ENCODE results near the gene NUDC. TPM values are rescaled to one million over a fixed set of nuclear protein-coding genes. Genes with fewer than 3 reads are reported as not detected.

Gene NUDC
- total and polyA plus RNA-seq, 10 donors, result 35.7 to 62.2 (median 49.1) TPM

DNA sequence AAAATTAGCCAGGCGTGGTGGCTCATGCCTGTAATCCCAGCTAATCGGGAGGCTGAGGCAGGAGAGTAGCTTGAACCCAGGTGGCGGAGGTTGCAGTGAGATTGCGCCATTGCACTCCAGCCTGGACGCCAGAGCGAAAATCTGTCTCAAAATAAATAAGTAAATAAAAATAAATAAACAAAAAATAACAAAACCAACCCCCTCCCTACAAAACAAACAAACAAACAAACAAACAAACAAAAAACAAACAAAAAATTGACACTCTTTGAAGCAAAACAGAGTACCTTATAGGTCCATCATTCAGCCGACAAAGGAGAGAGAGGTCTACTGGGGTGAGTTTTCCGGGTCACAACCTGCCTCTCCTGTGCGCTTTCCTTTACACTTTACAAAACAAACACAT is 44.1 kb downstream of the NUDC start:
- Histone ChIP-seq H3K36me3 (no peaks in the 10 kb centered on the region), H3K27ac (no peak overlapping the region), H3K4me3 (no peak overlapping the region), H3K27me3 (replicated peaks in 1 of 7) (peaks cover 0 to 45% (median 3%) of the 10 kb centered on the region in 7 donors), H3K9me3 (no peaks in the 10 kb centered on the region), H3K4me1 (peaks cover 0 to 3% (median 2%) of the 10 kb centered on the region in 6 donors)
- no peak for DNase-seq
- intact Hi-C loops (cut with DNase I; ENCODE audit: low total_unique reads), result no loop called here
- WGBS, 5 donors, result 86 to 93% (median 89%) methylated on average over 9 of the region's 9 CpGs
- TF ChIP-seq POLR2AphosphoS5 (IDR thresholded peaks at IDR 0.05), result no peak
- TF ChIP-seq, protein P1, sequence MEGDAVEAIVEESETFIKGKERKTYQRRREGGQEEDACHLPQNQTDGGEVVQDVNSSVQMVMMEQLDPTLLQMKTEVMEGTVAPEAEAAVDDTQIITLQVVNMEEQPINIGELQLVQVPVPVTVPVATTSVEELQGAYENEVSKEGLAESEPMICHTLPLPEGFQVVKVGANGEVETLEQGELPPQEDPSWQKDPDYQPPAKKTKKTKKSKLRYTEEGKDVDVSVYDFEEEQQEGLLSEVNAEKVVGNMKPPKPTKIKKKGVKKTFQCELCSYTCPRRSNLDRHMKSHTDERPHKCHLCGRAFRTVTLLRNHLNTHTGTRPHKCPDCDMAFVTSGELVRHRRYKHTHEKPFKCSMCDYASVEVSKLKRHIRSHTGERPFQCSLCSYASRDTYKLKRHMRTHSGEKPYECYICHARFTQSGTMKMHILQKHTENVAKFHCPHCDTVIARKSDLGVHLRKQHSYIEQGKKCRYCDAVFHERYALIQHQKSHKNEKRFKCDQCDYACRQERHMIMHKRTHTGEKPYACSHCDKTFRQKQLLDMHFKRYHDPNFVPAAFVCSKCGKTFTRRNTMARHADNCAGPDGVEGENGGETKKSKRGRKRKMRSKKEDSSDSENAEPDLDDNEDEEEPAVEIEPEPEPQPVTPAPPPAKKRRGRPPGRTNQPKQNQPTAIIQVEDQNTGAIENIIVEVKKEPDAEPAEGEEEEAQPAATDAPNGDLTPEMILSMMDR (IDR thresholded peaks at IDR 0.05 in 8 of 11, conservative IDR thresholded peaks at IDR 0.05 in 3 of 11), result no peak
- no peak for TF ChIP-seq POLR2A (IDR thresholded peaks at IDR 0.05)

GRCh38 chr1:26970810-26971209 is 49.3 kb downstream of the NUDC start:
- 70 to 87% (median 81%) methylated on average over 6 to 7 of the region's 7 CpGs for WGBS, 5 donors
- intact Hi-C loops (cut with DNase I; ENCODE audit: low total_unique reads), result no loop called here
- H3K9me3 ChIP-seq, result no peaks in the 10 kb centered on the region
- H3K36me3 ChIP-seq, result no peaks in the 10 kb centered on the region
- no peak overlapping the region for H3K27ac ChIP-seq
- DNase-seq, result no peak
- peaks cover 0 to 29% (median 0%) of the 10 kb centered on the region in 7 donors for H3K27me3 ChIP-seq (replicated peaks in 1 of 7)
- H3K4me1 ChIP-seq, result no peaks in the 10 kb centered on the region
- TF ChIP-seq POLR2A (IDR thresholded peaks at IDR 0.05) (no peak), POLR2AphosphoS5 (IDR thresholded peaks at IDR 0.05) (no peak)
- TF ChIP-seq, protein P1 (IDR thresholded peaks at IDR 0.05 in 8 of 11, conservative IDR thresholded peaks at IDR 0.05 in 3 of 11), result no peak
- H3K4me3 ChIP-seq, result no peak overlapping the region

DNA sequence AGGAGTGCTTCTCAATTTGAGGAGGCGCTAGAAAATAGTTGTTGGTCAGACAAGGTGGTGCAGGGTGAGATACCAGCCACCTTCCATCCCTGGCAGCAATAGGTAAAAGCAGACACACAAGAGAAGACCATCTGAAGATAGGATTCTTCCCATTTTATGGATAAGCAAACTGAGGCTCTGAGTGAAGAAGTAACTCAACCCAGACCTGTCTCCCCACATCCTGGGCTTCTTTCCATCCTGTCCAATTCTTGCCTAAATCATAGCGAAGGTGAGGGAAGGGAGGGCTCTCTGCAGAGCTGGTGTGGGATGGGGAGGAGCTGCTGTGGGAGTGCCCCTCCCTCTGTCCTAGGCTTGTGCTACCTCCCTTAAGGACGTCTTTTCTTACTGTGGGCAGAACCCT is 50.0 kb downstream of the NUDC start:
- Histone ChIP-seq H3K4me3 (no peak overlapping the region), H3K27ac (no peak overlapping the region), H3K36me3 (no peaks in the 10 kb centered on the region), H3K9me3 (no peaks in the 10 kb centered on the region), H3K27me3 (replicated peaks in 1 of 7) (peaks cover 0 to 23% (median 0%) of the 10 kb centered on the region in 7 donors), H3K4me1 (no peaks in the 10 kb centered on the region)
- DNase-seq, result no peak
- TF ChIP-seq POLR2AphosphoS5 (IDR thresholded peaks at IDR 0.05) (no peak), POLR2A (IDR thresholded peaks at IDR 0.05) (no peak)
- TF ChIP-seq, protein P1 (IDR thresholded peaks at IDR 0.05 in 8 of 11, conservative IDR thresholded peaks at IDR 0.05 in 3 of 11), result no peak
- WGBS, 5 donors, result 62 to 87% (median 77%) methylated on average over 2 to 3 of the region's 3 CpGs
- intact Hi-C loops (cut with DNase I; ENCODE audit: low total_unique reads), result no loop called here

GRCh38 chr1:26972390-26972789 is 50.8 kb downstream of the NUDC start:
- no peak overlapping the region for H3K4me3 ChIP-seq
- no peaks in the 10 kb centered on the region for H3K4me1 ChIP-seq
- TF ChIP-seq, protein P1 (IDR thresholded peaks at IDR 0.05 in 8 of 11, conservative IDR thresholded peaks at IDR 0.05 in 3 of 11), result no peak
- no peak for TF ChIP-seq POLR2A (IDR thresholded peaks at IDR 0.05)
- TF ChIP-seq POLR2AphosphoS5 (IDR thresholded peaks at IDR 0.05), result no peak
- no peak for DNase-seq
- WGBS, 5 donors, result 29 to 36% (median 34%) methylated on average over 6 of the region's 6 CpGs
- no peaks in the 10 kb centered on the region for H3K9me3 ChIP-seq
- no peaks in the 10 kb centered on the region for H3K36me3 ChIP-seq
- no peak overlapping the region for H3K27ac ChIP-seq
- H3K27me3 ChIP-seq (replicated peaks in 1 of 7), result peaks cover 0 to 15% (median 0%) of the 10 kb centered on the region in 7 donors
- intact Hi-C loops (cut with DNase I; ENCODE audit: low total_unique reads), result no loop called here
